HG02678 (cell line): ENCODE results near the gene ATP5MC2.
"Not testable (repeated sequence)": the region's sequence is repeated elsewhere in the genome, so short reads cannot be mapped to it uniquely, and the experiment has no call there.

ENCODE experiments used
- ATAC-seq: cut with Tn5 transposase; IDR thresholded peaks from one replicate; pipeline ENCODE4 v1.9.1; 2021; ENCODE audit warnings: mild to moderate bottlenecking, moderate library complexity; ENCODE audit not compliant: unreplicated experiment

Gene ATP5MC2

GRCh38 chr12:53653595-53653994 is 22.3 kb downstream of the ATP5MC2 start:
- no peak for ATAC-seq

DNA sequence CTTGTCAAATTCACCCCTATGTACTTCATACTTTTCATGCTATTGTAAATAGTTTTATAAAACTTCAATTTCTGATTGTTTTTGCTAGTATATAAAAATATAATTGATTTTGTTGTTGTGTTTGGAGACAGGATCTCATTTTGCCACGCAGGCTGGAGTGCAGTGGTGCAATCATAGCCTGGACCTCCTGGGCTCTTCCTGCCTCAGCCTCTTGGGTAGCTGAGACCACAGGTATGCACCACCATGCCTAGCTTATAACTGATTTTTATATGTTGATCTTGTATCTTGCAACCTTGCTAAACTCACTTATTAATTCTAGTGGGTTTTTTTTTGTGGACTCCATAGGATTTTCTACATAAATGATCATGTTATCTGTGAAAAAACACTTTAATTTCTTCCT is 23.5 kb downstream of the ATP5MC2 start:
- ATAC-seq, result no peak

- ATAC-seq, result no peak
Observed at GRCh38 chr12:53651737-53652136, 24.1 kb downstream of the ATP5MC2 start.

- ATAC-seq, result not testable (repeated sequence)
Observed at GRCh38 chr12:53646300-53646699, 29.6 kb downstream of the ATP5MC2 start.

DNA sequence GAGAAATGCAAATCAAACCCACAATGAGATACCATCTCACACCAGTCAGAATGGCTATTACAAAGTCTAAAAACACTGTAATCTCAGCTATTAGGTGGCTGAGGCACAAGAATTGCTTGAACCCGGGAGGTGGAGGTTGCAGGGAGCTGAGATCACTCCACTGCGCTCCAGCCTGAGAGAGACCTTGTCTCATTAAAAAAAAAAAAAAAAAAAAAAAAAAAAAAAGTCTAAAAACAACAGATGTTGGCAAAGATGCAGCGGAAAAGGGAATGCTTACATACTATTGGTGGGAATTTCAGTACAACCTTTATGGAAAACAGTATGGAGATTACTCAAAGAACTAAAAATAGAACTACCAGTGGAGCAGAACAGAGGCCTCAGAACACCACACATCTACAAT is 30.7 kb downstream of the ATP5MC2 start:
- no peak for ATAC-seq

GRCh38 chr12:53644133-53644532 is 31.8 kb downstream of the ATP5MC2 start:
- no peak for ATAC-seq

DNA sequence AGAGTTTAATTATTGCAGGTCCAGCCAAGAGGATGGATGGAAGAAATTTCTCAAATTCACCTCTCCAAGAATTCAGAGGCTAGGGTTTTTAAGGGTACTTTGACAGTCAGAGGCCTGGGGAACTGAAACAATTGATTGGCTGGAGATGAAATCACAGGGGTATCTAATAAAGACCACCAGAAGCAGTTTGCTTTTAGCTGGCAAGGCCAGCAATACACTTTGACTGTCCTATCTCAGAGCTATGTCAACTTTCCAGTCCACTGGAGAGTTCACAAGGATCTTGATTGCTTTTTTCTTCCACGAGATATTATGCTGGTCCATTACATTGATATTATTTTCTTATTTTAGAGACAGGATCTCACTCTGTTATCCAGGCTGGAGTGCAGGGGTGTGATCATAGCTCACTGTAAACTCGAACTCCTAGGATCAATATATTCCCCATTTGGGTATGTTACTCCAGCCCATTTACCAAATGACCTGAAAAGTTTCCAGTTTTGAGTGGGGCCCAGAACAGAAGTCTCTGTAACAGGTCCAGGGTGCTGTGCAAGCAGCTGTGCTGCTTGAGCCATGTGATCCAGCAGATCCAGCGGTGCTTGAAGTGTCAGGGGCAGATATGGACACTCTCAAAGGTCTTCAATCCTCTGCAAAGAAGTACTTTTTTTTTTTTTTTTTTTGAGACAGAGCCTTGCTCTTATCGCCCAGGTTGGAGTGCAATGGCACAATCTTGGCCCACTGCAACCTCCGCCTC is 32.5 kb downstream of the ATP5MC2 start:
- no peak for ATAC-seq

- ATAC-seq, result no peak
Observed at GRCh38 chr12:53638057-53638456, 37.8 kb downstream of the ATP5MC2 start.

- ATAC-seq, result no peak
Observed at GRCh38 chr12:53636641-53637040, 39.2 kb downstream of the ATP5MC2 start.

- not testable (repeated sequence) for ATAC-seq
Observed at GRCh38 chr12:53635708-53636107, 40.2 kb downstream of the ATP5MC2 start.

GRCh38 chr12:53631721-53632120 is 44.2 kb downstream of the ATP5MC2 start:
- ATAC-seq, result no peak

DNA sequence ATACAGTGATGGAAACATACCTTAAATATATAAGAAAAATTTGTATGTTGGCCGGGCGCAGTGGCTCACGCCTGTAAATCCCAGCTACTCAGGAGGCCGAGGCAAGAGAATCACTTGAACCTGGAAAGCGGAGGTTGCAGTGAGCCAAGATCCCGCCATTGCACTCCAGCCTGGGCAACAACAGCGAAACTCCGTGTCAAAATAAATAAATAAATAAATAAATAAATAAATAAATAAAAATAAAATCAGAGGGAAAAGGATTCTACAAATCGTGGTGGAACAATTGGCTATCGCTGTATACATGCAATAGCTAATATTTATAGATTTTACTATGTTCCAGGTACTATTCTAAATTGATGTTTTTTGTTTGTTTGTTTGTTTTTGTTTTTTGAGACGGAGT is 48.0 kb downstream of the ATP5MC2 start:
- no peak for ATAC-seq

- ATAC-seq, result no peak
Observed at GRCh38 chr12:53626702-53627169, 49.1 kb downstream of the ATP5MC2 start.

DNA sequence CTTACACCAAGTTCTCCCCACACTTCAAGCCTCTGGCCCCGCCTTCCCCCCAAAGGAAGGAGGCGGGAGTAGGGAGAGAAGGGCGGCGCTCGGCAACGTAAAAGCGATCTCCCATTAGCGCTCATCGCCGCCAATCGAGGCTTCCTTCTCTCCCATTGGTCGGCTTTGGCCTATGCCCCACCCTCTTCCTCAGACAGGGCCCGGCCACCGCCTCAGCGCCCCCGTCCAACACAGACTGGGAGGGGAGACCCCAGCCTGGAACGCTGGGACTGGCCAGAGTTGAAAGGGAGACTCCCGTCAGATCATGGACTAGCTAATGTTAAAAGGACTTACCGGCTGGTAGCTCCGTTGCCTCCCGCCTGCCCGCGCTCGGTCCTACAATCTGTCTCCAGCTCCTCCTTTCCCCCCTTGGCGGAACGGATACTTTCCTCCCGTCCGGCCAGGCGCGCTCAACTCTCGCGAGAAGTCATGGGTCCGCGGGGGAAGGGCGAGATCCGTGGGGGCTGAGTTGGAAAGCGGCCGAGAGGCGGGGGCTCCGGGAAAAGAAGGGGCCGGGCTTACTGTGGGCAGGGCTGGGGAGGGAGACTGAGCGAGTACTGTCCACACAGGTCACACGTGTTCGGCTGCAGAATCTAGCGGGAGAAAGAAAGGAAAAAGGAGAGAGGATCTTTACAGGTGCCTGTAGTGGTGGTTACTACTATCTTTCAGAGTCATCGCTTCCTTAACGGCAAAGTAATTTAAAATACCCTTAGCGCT is 49.8 kb downstream of the ATP5MC2 start, which contains the start of gene ATF7:
TSS of gene ATF7 (minus strand) at position 437 of the 756 bp plus-strand sequence. CDS start 25,382 bp downstream, outside the sequence.
- peak; percentile 96 for ATAC-seq

- no peak for ATAC-seq
Observed at GRCh38 chr12:53625373-53625945, 50.4 kb downstream of the ATP5MC2 start.

DNA sequence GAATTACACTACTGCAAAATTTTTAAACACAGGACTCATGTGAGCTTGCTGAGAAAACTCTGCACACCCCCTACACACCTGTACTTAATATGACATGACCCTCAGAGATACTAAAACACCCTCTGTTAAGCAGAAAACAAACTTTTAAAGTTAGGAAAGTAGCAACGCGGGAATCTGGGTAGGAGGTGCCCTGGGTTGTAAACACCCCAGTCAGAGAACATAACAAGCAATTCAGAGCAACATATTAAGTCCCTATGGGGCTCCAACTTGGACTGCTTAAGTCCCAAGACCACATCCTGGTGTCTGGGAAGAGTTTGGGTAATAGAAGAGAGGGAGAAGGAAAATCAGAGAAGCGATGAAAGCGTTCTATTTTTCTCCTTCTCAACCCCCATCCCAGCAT is 50.9 kb downstream of the ATP5MC2 start:
- ATAC-seq, result no peak

- ATAC-seq, result no peak
Observed at GRCh38 chr12:53624458-53624857, 51.4 kb downstream of the ATP5MC2 start.

GRCh38 chr12:53623548-53624385 is 52.1 kb downstream of the ATP5MC2 start:
- ATAC-seq, result no peak

- no peak for ATAC-seq
Observed at GRCh38 chr12:53622724-53623123, 53.2 kb downstream of the ATP5MC2 start.

DNA sequence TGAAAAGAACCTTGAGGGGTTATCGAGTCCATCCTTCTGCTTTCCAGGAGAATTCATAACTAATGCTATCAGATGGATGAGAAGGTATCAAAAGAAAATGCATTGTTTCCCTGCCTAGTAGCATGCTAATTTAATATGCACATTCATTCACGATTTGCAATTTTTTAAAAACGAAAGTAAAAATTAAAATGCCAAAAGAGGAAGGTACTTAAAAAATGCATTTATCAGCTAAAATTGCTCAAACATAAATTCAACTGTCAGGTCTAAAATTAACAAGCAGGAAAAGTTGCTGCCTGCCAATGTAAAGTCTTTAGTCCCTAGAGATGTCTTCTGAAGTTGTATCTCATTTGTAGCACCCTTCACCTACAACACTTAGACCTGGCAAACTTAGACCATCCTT is 57.6 kb downstream of the ATP5MC2 start:
- no peak for ATAC-seq

DNA sequence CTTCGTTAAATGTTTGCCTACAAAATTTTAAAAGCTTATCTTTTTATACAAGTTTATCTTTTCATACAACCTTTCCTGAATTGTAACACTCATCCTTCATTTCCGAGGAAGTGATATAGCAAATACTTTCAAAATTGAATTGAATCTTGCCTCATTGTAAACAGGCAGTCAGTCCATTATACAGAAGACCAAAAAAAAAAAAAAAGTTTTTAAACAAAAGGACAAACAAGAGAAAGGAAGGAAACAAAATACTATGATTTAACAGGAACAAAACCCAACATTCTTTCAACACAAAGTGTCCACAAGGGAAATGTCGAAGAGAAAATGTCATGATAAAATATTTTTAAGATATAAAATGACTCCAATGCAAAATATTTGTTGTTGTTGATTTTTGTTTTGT is 58.2 kb downstream of the ATP5MC2 start:
- ATAC-seq, result no peak
